K562 (cell line): ENCODE measurements around the gene EP300. TPM values are rescaled to one million over a fixed set of nuclear protein-coding genes. Genes with fewer than 3 reads are reported as not detected.
A peak's percentile ranks its signal among the peaks of the same experiment; 100 is the strongest.

Experiments used
- ATF1 ChIP-seq, 2 experiments: fragments of 450-650 bp in 1 of 2; IDR thresholded peaks; 2 replicates each; pipeline ENCODE4 v1.6.1; 2016; ENCODE audit warnings: missing compliant biosample characterization in 1 of 2, missing genetic modification characterization in 1 of 2
- HMG20A ChIP-seq: fragments of 450-650 bp; formaldehyde crosslinking; conservative IDR thresholded peaks from 2 replicates; pipeline ENCODE4 v1.4.0; 2020; ENCODE audit warnings: mild to moderate bottlenecking, mixed read lengths
- LCOR ChIP-seq: sonication (generic); formaldehyde crosslinking; IDR thresholded peaks from 2 replicates; pipeline ENCODE4 v1.8.0; 2022; ENCODE audit warnings: mild to moderate bottlenecking, missing genetic modification reagents
- MLLT1 ChIP-seq, 2 experiments: fragments of 450-650 bp; IDR thresholded peaks; 2 replicates each; pipeline ENCODE4 v1.6.1; 2016
- NRF1 ChIP-seq, 2 experiments: fragments of 450-650 bp; IDR thresholded peaks in 1 of 2; conservative IDR thresholded peaks in 1 of 2; 2 replicates each; pipeline ENCODE4 v1.6.1; 2014; ENCODE audit warnings: mild to moderate bottlenecking in 2 of 2
- PYGO2 ChIP-seq: fragments of 450-650 bp; IDR thresholded peaks from 2 replicates; pipeline ENCODE4 v1.6.1; 2016; ENCODE audit warnings: mild to moderate bottlenecking, missing genetic modification characterization, moderate library complexity, missing compliant biosample characterization
- RBM14 ChIP-seq: fragments of 200-400 bp; formaldehyde crosslinking; IDR thresholded peaks from 2 replicates; pipeline ENCODE4 v1.6.1; 2018; ENCODE audit warnings: low read depth, mild to moderate bottlenecking, low read length, moderate library complexity, borderline replicate concordance; ENCODE audit not compliant: insufficient read depth
- RCOR1 ChIP-seq, 2 experiments: IDR thresholded peaks; 2 replicates each; pipeline ENCODE4 v1.6.1; 2012; ENCODE audit warnings: low read depth in 2 of 2, low read length in 2 of 2, borderline replicate concordance in 1 of 2, improper control_type of control experiment in 1 of 2
- SMAD3 ChIP-seq: fragments of 450-650 bp; formaldehyde crosslinking; conservative IDR thresholded peaks from 2 replicates; pipeline ENCODE4 v1.4.0; 2020; ENCODE audit warnings: mild to moderate bottlenecking
- SMARCB1 ChIP-seq: IDR thresholded peaks from 2 replicates; pipeline ENCODE4 v1.6.1; 2011; ENCODE audit warnings: improper control_type of control experiment, low read depth; ENCODE audit not compliant: insufficient read length
- STAG1 ChIP-seq: sonication (generic); formaldehyde crosslinking; IDR thresholded peaks from 2 replicates; pipeline ENCODE4 v1.5.0; 2020; ENCODE audit warnings: missing genetic modification reagents, borderline replicate concordance
- TSHZ1 ChIP-seq: fragments of 250-450 bp; sonication (Bioruptor Pico); IDR thresholded peaks from 2 replicates; pipeline ENCODE4 v1.4.0; 2020; ENCODE audit warnings: mild to moderate bottlenecking, moderate library complexity
- UBTF ChIP-seq, 2 experiments: IDR thresholded peaks; 2 replicates each; pipeline ENCODE4 v1.6.1; 2012; ENCODE audit warnings: improper control_type of control experiment in 2 of 2, low read depth in 2 of 2, low read length in 2 of 2, borderline replicate concordance in 1 of 2
- XRCC3 ChIP-seq: fragments of 450-650 bp; IDR thresholded peaks from 2 replicates; pipeline ENCODE4 v1.6.1; 2017; ENCODE audit warnings: mild to moderate bottlenecking, moderate library complexity
- ZFP30 ChIP-seq: fragments of 250-450 bp; sonication (Bioruptor Pico); IDR thresholded peaks from 2 replicates; pipeline ENCODE4 v1.8.0; 2022; ENCODE audit warnings: moderate library complexity, mild to moderate bottlenecking, inconsistent platforms, borderline replicate concordance
- ZKSCAN8 ChIP-seq: fragments of 200-800 bp; sonication (Bioruptor generic); IDR thresholded peaks from 2 replicates; pipeline ENCODE4 v1.6.1; 2016; ENCODE audit warnings: missing genetic modification characterization, missing compliant biosample characterization
- ZNF146 ChIP-seq: IDR thresholded peaks from one replicate; pipeline ENCODE4 v1.6.1; 2018; ENCODE audit warnings: missing compliant biosample characterization; ENCODE audit not compliant: unreplicated experiment
- ZNF347 ChIP-seq: fragments of 450-650 bp; formaldehyde crosslinking; IDR thresholded peaks from 2 replicates; pipeline ENCODE4 v1.4.0; 2020; ENCODE audit warnings: low read depth, mild to moderate bottlenecking, moderate library complexity
- polyA plus RNA-seq, 8 experiments: library from polyadenylated mRNA; depleted of rRNA in 4 of 8; stranded (reverse) in 5 of 8; unstranded in 3 of 8; fragments of >200 nt; fragmentation: Nextera tagmentation in 2 of 8; fragmentation: Illumina TruSeq in 1 of 8; extraction: Ambion mirVana in 2 of 8; extraction: Trizol in 1 of 8; gene quantifications; 2 replicates each; pipeline versions ENCODE4 v1.2.1 to v1.2.3, GENCODE V29; 2011 to 2014; ENCODE audit warnings: inconsistent platforms in 1 of 8, missing spikeins in 1 of 8
- total RNA-seq, 7 experiments: library from RNA; depleted of rRNA in 6 of 7; stranded (reverse); fragments of >200 nt in 6 of 7; fragmentation: Illumina TruSeq in 2 of 7; extraction: Trizol in 2 of 7; gene quantifications; 2 replicates each; pipeline versions ENCODE4 v1.2.1 to v1.2.3, GENCODE V29; 2011 to 2021; ENCODE audit warnings: low replicate concordance in 1 of 7

The EP300 gene
- total and polyA plus RNA-seq, 9 of the 15 experiments (the other 6 are each of a cell fraction or from before 2014, with no cell fraction given) = 2.2 to 28.6 (median 10.9) TPM

- TF ChIP-seq LCOR (CRISPR knock-in tag) (peak; percentile 46; the same call in 1 of the 2 replicates), SMARCB1 (no peak), MLLT1 (IDR thresholded peaks at IDR 0.05) (peak; percentile 56 to 63; a peak in 1 of 4 replicates), ZKSCAN8 (CRISPR knock-in tag) (no peak), STAG1 (CRISPR knock-in tag) (no peak), RCOR1 (IDR thresholded peaks at IDR 0.05; ENCODE audit: borderline replicate concordance in 1 of 2, low read depth in 2 of 2, low read length in 2 of 2) (no peak), SMAD3 (CRISPR knock-in tag) (no peak), ZFP30 (CRISPR knock-in tag) (no peak), TSHZ1 (CRISPR knock-in tag) (no peak), ZNF347 (CRISPR knock-in tag) (no peak), XRCC3 (no peak), NRF1 (conservative IDR thresholded peaks at IDR 0.05 in 1 of 2, IDR thresholded peaks at IDR 0.05 in 1 of 2) (peak in 1 of 2 experiments; percentile 34; a peak in 2 of 4 replicates), ZNF146 (CRISPR knock-in tag) (no peak), ATF1 (CRISPR knock-in tag; IDR thresholded peaks at IDR 0.05) (no peak), ATF1 (tag; IDR thresholded peaks at IDR 0.05) (peak; percentile 47), RBM14 (no peak), UBTF (IDR thresholded peaks at IDR 0.05; ENCODE audit: borderline replicate concordance in 1 of 2, low read depth in 2 of 2, low read length in 2 of 2) (0 out of 4 replicates have a peak, but pooled peaks have one; percentile 25 to 35), HMG20A (CRISPR knock-in tag) (no peak), PYGO2 (no peak)
Measured at GRCh38 chr22:41091132-41092022, 1.0 kb upstream of the EP300 start (continued).
